Right ventricle myocardium superior (tissue), 1 donor: ENCODE measurements around the gene ATRNL1. TPM values are rescaled to one million over a fixed set of nuclear protein-coding genes. Genes with fewer than 3 reads are reported as not detected.
"Not testable (repeated sequence)": the region's sequence is repeated elsewhere in the genome, so short reads cannot be mapped to it uniquely, and the experiment has no call there.

Experiments used
- ATAC-seq: fragments of 200-7000 bp; cut with Tn5 transposase; one replicate; pipeline ENCODE4 v1.9.1; 2020; ENCODE audit warnings: mild to moderate bottlenecking; ENCODE audit not compliant: poor library complexity
- DNase-seq: peaks from one replicate; pipeline ENCODE4 v3.0.0-alpha.2; 2020
- intact Hi-C: fragments of 100-400 bp; cut with DNase I; formaldehyde crosslinking; loops from one replicate; pipeline ENCODE4 v1.11.2; 2022
- total RNA-seq: library from RNA; stranded (reverse); fragmentation: NEBNext Ultra II Directional; extraction: Animal tissue kit (Norgen Biotek cat#: 25700); gene quantifications from one replicate; pipeline ENCODE4 v1.2.1, GENCODE V29; 2021
- donor health status: DM: no; HTN: yes; CAD: no; lungs with severe emphysema.

Gene ATRNL1
- total RNA-seq, 1 donor from 2014 or later, result 0.38 TPM

DNA sequence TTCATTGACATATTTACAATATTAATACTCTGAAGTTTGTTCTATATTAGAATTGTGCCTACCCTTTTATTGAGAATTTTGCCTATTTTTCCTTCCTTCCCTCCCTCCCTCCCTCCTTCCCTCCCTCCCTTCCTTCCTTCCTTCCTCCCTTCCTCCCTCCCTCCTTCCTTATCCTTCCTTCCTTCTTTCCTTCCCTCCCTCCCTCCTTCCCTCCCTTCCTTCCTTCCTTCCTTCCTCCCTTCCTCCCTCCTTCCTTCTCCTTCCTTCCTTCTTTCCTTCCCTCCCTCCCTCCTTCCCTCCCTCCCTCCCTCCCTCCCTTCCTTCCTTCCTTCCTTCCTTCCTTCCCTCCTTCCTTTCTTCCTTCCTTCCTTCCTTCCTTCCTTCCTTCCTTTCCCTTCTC is 434.5 kb downstream of the ATRNL1 start:
- DNase-seq, ATAC-seq, intact Hi-C loops: not testable (repeated sequence)

DNA sequence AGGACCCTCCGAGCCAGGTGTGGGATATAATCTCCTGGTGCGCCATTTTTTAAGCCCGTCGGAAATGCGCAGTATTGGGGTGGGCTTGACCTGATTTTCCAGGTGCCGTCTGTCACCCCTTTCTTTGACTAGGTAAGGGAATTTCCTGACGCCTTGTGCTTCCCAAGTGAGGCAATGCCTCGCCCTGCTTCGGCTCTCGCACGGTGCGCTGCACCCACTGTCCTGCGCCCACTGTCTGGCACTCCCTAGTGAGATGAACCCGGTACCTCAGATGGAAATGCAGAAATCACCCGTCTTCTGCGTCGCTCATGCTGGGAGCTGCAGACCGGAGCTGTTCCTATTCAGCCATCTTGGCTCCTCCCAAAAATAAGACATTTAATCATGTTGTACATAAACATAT is 443.2 kb downstream of the ATRNL1 start:
- DNase-seq, intact Hi-C loops, ATAC-seq: not testable (repeated sequence)

DNA sequence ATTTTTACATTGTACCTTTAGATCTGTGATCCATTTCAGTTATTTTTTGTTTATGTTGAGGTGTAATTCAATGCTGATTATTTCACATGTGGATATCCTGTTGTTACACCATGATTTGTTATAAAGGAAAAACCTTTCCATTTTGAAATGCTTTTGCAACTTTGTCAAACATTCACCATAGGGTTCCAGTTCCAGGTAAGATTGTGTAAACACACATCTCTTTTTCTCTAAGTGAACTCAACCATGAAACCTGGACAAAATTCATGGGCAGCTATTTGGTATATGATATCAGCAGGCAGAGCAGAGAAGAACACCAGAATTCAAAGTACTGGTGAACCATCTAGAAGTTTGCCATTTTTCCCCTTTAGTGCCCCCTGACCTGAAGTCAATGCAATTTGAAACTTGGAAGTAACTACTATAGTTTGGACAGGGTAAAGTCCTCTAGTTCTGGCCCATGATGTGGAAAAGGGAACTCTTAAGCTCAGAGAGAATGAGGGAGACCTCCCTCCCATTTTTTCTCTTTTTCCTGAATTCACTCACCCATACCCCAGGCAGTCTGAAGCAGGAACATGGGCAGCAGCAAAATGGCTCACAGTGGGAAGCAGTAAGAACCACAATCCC is 446.1 kb downstream of the ATRNL1 start:
- intact Hi-C loops, result no loop called here
- DNase-seq (no peak), ATAC-seq (no peak)

DNA sequence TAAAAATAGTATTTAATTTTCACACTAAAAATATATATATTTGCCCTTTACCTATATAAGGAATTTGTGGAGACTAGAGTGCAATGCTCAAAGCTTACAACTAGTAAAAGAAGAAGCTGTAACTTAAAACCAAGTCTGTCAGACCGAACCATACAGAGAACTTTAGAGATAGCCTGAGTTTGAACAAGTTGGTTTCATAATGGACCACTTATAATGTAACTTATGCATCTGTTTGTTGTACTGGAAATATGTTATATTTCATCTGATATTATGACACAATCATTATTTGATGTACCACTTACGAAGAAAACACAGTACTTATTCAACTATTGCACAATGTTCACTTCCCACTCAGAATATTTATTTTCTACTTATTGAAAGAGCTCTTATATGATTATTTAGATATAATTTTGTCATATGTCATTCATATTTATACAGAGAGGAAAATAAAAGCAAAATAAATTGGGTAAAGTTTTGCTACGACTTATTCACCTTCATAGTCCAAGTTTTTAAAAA is 462.8 kb downstream of the ATRNL1 start:
- ATAC-seq (no peak), DNase-seq (no peak)
- intact Hi-C loops, result no loop called here

DNA sequence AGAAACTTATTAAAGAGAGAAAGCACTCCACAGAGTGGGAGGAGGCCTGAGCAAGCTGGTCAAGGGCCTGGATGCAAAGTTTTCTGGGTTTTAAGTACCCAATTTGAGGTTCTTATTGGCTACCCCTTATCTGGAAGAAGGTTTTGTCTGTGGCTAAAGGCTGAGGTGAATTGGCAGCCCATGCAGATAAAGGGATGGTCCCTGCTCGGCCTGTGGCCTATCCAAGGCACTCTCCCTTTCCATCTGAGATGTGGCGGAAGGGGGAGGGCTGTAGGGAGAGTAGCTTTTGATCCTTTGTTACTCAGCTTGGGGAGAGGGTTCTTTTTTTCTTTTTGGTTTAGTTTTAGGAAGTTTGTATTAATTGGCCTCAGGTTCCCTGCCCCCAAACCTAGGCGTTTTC is 465.1 kb downstream of the ATRNL1 start:
- DNase-seq, result no peak
- intact Hi-C loops, result no loop called here

DNA sequence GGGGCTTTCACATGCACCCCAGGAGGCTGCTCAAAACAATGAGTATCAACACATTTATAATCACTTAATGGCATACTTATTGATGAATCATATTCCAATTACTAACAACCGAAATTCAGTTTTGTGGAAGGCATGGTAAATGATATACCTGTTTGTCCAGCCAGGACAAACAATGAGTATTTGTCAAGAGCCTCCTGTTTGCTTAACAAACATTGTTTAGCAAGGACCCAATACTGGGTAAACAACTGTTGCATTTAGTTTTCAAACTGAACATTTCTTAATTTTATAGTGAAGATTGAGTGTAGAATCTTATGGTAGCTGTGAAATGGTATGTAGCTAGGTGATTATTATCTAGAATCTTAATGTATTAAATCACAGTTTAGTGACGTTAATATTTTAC is 473.7 kb downstream of the ATRNL1 start:
- intact Hi-C loops, result no loop called here
- ATAC-seq (no peak), DNase-seq (no peak)

More for the DNA sequence above, 465.1 kb downstream of the ATRNL1 start:
- ATAC-seq, result no peak

DNA sequence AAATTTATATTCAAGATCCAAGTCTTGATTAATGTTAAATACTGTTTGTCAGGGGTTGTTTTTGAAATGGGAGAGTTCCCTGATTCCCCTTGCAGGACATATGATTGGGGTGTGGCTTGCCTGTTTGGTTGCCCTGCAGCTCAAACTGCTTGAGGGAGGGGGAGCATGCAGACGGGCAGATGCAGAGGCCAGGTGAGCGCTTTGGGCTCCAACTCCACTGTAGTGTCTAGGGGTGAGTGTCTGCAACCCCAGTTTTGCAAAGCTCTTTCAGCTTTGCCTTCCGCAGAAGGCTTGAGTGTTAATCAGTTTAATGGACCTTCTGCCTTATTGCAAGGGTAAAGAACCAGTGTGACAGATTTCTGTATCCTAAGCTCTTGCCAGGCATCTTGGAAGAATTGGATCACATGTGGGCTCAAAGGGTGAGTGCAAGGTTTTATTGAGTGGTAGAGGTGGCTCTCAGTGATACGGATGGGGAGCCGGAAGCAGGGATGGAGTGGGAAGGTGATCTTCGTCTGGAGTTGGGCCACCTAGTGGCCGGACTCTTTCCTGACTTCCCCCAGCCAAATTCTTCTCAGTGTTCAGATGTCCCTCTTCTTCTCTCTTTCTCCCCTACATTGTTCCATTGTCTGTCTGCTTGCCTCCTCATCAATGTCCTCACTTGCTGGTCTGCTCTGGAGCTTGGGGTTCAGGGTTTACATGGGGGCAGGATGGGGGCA is 479.7 kb downstream of the ATRNL1 start:
- DNase-seq, result no peak
- intact Hi-C loops, result no loop called here
- no peak for ATAC-seq

DNA sequence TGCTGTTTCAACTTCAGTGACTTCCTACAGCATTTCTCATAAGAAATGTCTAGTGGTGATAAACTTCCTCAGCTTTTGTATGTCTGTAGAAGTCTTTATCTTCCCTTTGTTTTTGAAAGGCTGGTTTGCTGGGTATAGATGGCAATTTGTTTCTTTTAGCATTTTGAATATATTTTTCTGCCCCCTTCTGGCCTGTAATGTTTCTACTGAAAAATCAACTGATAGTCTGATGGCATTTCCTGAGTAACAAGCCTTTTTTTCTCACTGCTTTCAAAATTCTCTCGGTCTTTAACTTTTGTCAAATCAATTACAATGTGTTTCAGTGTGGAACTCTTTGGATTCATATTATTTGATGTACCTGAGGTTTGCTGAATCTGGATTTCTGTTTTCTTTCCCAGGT is 487.1 kb downstream of the ATRNL1 start:
- ATAC-seq, result no peak
- intact Hi-C loops, result no loop called here

DNA sequence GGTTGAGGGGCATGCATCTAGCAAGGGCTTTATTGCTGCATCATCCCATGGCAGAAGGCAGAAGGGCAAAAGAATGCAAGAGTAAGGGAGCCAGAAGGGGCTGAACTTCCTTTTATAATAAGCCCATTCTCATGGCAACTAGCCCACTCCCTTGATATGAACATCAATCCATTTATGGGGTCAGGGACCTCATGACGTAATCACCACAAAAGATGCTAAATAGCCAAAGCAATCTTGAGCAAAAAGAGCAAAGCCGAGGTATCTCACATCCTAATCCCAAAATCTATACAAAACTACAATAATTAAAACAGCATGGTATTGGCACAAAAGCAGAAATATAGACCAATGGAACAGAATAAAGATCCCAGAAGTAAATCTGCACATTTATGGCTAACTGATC is 499.9 kb downstream of the ATRNL1 start:
- intact Hi-C loops, result no loop called here
- ATAC-seq (no peak), DNase-seq (no peak)

More for the DNA sequence above, 487.1 kb downstream of the ATRNL1 start:
- DNase-seq, result no peak

DNA sequence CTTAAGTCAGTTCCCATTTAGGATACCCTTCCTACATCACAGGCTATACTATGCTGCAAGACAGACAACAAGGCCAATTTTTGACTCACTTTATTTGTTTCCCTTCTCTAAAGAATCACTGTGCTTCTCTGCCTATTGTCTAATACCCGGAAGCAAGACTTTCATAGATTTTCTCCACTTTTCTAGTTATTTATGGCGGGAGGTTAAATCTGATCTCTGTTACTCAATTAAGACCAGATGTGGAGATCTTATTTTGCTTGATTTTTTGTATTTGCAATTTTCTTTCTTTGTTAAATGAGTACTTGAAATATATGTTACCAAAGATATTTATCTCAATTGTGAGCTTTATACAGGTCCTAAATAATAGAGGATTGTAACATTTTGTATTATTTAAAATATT is 511.5 kb downstream of the ATRNL1 start:
- ATAC-seq, result no peak

DNA sequence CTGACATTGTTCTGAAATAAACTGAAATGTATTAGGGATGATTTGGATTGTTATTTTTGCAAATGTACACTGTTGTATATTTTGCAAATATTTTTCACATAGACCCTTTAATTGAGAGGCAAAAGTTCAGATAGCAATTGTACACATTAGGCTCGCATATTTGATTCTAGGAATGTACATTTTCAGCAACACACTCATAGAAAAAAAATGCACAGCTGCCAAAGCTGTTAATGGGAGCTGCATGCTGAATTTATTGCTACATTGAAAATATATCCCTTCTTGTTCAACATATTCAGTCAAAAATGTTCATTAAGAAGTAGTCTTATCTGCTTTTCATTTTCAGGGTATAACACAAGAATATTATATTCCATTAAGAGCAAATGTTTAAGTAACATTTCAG is 512.9 kb downstream of the ATRNL1 start:
- intact Hi-C loops, result no loop called here
- ATAC-seq (no peak), DNase-seq (no peak)

More for the DNA sequence above, 511.5 kb downstream of the ATRNL1 start:
- DNase-seq, result no peak
- intact Hi-C loops, result no loop called here

DNA sequence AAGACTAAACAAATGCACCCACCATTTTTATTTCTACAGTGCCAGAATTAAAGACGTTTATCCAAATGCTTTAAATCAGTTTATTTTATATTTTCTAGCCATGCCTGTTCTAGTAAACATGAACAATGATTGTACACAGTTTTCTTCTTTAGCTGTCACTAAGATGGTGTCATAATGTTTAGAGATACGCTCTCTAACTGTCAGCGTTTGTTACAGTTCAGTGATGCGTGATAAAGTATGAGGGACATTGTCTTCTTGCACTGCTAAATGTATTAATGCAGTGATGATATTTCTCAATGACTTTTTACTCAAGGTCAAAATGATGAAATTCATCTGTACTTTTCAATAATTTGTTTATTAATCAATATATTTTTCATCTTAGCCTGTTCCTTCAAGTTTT is 513.6 kb downstream of the ATRNL1 start:
- no peak for ATAC-seq
- no peak for DNase-seq
- intact Hi-C loops, result no loop called here

DNA sequence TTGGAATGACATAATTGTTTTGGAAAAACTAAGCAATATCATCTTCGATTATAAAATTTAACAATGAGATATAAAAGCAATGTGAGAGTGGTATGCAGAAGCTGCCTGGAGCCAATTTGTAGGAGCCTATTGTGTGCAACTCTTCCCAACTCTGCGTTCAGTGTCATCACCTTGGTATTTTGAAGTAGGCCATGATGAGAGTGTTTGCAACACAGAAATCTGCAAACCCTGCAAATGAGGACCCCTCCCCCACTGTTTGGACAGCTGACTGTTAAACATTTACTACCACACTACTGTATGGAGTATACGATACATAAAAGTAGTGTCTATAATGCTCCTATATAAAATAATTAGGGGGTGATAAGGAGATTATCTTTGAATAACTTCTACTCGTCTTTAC is 531.3 kb downstream of the ATRNL1 start:
- DNase-seq, result no peak
- intact Hi-C loops, result no loop called here
- ATAC-seq, result no peak

DNA sequence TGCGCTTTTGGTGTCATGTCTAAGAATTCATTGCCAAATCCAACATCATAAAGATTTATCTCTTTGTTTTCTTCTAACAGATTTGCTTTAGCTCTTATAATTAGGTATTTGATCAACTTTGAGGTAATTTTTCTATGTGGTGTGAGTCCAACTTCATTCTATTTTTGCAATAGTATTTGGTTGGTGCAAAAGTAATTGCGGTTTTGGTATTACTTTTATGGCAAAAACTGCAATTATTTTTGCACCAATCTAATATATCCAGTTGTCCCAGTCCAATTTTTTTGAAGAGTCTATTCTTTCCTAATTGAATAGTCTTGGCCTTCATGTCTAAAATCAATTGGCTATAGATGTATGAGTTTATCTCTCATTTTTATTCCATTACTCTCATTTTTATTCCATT is 535.5 kb downstream of the ATRNL1 start:
- intact Hi-C loops, result no loop called here
- DNase-seq (no peak), ATAC-seq (no peak)

DNA sequence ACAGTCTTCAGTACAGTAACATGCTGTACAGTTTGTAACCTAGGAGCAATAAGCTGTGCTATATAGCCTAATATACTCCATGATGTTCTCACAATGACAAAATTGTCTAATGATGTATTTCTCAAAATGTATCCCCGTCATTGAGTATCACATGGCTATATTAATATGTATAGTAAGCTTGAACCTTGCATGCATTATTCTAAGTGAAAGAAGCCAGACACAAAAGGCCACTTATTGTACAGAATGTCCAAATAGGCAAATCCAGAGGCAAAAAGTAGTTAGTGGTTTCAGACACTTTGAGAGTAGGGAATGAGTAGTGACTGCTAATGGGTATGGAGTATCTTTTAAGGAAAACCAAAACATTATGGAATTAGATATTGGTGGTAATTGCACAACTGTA is 545.1 kb downstream of the ATRNL1 start:
- intact Hi-C loops, result no loop called here

DNA sequence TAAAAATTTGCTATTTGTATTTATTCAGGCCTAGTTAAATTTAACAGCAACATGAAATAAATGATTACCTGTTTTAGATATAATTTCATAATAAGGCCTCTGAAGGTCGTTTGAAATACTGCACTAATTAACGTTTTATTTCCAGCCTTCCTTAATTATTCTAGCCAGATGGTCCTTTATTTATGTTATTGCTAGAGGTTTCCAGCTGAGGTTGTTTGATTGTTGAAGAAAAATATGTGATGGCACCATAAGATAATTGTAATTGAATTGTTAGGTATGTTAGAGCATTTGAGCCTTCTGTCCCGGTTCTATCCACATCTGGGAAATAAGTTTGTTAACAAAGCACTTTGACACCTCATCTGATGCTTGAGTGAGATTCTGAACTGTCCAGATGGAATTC is 556.1 kb downstream of the ATRNL1 start:
- no peak for DNase-seq
- intact Hi-C loops, result no loop called here
- ATAC-seq, result no peak

More for the DNA sequence above, 545.1 kb downstream of the ATRNL1 start:
- ATAC-seq, result no peak
- DNase-seq, result no peak

DNA sequence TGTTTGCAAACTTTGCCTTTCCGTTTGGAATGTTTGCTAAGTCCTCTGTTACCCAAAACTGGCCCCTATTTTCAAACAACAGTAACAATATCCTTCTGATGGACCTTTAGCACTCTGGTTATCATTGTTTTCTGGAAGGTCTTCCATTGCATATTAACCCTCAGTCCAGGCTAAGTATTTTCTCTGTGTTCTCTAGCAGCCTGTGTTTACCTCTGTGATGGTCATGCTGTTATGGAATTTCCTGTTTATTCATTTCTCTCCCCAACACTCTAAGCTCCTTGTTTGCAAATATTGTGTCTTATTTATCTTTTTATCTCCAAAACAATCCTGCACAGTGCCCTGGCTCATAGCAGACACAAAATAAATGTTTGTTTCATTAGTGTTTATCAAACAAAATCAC is 560.3 kb downstream of the ATRNL1 start:
- DNase-seq (no peak), ATAC-seq (no peak)
- intact Hi-C loops, result no loop called here

DNA sequence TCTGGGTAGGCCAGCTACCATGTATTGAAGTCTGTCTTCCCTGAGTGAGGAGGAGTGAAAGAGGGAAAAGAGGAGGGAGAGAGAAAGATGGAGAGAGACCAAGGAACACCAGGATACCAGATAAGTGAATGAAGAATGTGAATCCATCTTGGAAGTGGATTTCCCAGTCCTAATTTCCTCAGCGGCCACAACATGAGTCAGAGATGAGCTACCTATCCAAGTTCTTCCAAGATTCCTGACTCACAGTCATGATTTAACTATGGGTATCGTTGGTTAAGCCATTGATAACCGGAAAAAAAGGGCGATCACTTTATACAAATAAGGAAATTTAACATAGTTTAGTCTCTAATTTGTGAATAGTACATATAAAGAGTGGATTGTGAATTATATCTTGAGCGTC is 561.8 kb downstream of the ATRNL1 start:
- intact Hi-C loops, result no loop called here
- ATAC-seq (no peak), DNase-seq (no peak)

DNA sequence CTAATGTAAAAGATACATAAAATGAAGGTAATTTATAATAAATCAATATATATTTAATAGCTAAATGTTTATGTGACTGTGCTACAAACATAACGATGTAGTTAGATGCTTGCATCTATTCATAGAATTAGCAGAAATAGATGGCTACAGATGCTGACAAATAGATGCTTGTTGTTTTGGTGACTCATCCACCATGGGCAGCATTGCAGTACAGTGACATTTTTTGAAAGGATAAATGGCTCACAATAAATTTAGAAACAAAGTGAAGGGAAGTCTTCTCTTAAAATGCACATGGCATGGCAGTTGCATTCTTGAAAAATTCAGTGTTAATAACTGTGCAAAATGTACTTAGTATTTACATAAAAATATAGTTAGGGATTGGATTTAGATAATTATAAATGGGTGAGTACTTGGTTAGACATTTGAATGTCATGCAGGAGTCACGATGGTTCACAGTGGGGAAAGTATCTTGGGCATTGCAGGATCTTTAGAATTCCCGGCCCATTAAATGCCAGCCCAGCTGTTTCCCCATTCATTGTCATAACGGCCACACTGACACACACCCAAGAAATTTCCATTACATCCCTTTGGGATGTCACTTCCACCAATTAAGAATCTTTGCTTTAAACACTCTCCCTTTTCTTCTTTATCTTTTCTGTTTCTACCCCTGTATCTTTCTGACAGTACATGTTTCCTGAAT is 564.1 kb downstream of the ATRNL1 start:
- intact Hi-C loops, result no loop called here
- ATAC-seq (no peak), DNase-seq (no peak)

DNA sequence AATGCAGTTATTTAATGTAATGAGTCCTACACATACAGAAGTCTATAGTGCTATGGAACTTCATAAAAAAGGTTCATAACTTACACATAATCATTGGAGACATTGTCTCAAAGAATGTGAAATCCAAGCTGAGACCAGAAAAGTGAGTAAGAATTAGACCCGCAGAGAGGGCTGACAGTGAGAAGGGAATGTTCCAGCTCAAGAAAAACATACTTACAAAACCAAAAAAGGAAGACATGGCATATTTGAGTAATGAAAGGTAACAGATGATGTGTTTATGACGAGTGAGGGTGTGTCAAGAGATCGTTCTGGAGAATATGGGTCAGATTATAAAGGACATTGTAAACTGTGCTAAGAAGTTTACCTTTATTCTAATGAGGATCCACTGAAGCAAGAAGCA is 566.5 kb downstream of the ATRNL1 start:
- DNase-seq (no peak), ATAC-seq (no peak)
- intact Hi-C loops, result no loop called here
